Measurements from ENCODE around the gene IP6K2. TPM values are rescaled to one million over a fixed set of nuclear protein-coding genes. Genes with fewer than 3 reads are reported as not detected.

Gene IP6K2
- total RNA-seq, 4 donors from 2014 or later = 16.9 to 31.8 (median 22.0) TPM

DNA sequence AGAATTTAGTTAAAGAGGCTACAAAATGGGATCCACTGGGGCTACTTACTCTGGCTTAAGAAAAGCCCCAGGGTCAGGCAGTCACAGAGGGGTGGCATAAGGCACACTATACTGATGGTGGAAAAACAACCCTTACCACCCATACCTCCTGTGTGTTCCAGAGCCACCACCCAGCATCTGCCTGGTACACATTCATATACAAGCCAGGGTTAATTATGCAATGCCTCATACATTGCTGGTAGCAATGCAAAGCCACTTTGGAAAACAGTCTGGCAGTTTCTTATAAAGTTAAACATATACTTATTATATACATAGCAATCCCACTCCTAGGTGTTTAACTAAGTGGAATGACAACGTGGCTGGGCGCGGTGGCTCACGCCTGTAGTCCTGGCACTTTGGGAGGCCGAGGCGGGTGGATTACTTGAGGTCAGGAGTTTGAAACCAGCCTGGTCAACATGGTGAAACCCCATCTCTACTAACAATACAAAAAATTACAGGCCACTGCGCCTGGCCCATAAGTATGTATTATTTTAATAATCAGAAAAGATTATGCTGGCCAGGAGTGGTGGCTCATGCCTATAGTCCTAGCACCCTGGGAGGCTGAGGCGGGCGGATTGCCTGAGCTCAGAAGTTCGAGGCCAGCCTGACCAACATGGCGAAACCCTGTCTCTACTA lies 16.2 kb downstream of the IP6K2 start:
- H3K36me3 ChIP-seq = no peaks in the 10 kb centered on the region
- in situ Hi-C loops (cut with MboI; ENCODE audit: low sequenced_read_pairs in 4 of 4) = no loop called here
- no peak for TF ChIP-seq POLR2A (IDR thresholded peaks at IDR 0.05)
- TF ChIP-seq CTCF (IDR thresholded peaks at IDR 0.05 in 4 of 5, conservative IDR thresholded peaks at IDR 0.05 in 1 of 5) = no peak
- ATAC-seq = no peak
- no peaks in the 10 kb centered on the region for H3K9me3 ChIP-seq
- intact Hi-C loops (cut with DNase I; ENCODE audit: low total_unique reads) = no loop called here
- no peak overlapping the region for H3K4me3 ChIP-seq
- H3K27me3 ChIP-seq = no peaks in the 10 kb centered on the region
- DNase-seq = no peak
- no peak overlapping the region for H3K27ac ChIP-seq
- H3K4me1 ChIP-seq = peaks cover 9% of the 10 kb centered on the region in 2 donors

DNA sequence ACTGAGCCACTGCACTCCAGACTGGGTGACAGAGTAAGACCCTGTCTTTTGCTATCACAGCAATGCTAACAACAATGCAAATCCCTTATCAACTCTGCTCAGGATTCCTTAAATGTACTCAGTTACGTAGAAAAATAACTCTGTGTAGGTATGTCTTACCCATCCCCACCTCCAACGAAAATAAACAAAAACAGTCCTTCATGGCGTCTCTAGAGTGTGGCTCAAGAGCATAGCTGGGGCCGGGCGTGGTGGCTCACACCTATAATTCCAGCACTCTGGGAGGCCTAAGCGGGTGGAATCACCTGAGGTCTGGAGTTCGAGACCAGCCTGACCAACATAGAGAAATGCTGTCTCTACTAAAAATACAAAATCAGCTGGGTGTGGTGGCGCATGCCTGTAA lies 18.1 kb downstream of the IP6K2 start:
- Histone ChIP-seq H3K36me3 (peaks cover 0 to 14% of the 10 kb centered on the region in 2 donors), H3K27ac (no peak overlapping the region), H3K4me3 (no peak overlapping the region), H3K9me3 (no peaks in the 10 kb centered on the region), H3K27me3 (no peaks in the 10 kb centered on the region), H3K4me1 (peaks cover 7 to 9% of the 10 kb centered on the region in 2 donors)
- DNase-seq (no peak), ATAC-seq (no peak)
- in situ Hi-C loops (cut with MboI; ENCODE audit: low sequenced_read_pairs in 4 of 4) (no loop called here), intact Hi-C loops (cut with DNase I; ENCODE audit: low total_unique reads) (no loop called here)
- TF ChIP-seq CTCF (IDR thresholded peaks at IDR 0.05 in 4 of 5, conservative IDR thresholded peaks at IDR 0.05 in 1 of 5) (no peak), POLR2A (IDR thresholded peaks at IDR 0.05) (no peak)

DNA sequence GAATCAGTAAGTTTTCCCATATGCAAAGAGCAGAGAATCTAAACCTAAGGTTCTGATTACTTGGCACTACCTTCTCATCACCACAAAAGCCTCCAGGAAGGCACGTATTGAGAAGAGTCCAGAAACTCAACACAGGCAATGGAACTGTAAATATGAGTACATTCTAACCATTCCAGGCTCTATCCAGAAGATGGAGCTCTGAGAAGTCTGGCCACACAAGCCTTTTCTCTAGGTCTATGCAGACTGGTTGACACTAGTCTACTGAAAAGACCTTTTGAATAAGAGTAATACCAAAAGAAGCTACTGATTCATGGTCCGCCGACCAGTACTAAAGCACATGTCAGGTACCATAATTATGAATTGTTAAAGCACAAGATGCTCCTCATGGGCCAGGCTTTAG lies 19.1 kb downstream of the IP6K2 start:
- no peaks in the 10 kb centered on the region for H3K27me3 ChIP-seq
- H3K9me3 ChIP-seq = no peaks in the 10 kb centered on the region
- DNase-seq (no peak), ATAC-seq (no peak)
- intact Hi-C loops (cut with DNase I; ENCODE audit: low total_unique reads) (no loop called here), in situ Hi-C loops (cut with MboI; ENCODE audit: low sequenced_read_pairs in 4 of 4) (no loop called here)
- H3K27ac ChIP-seq = no peak overlapping the region
- no peak overlapping the region for H3K4me3 ChIP-seq
- peaks cover 5 to 6% of the 10 kb centered on the region in 2 donors for H3K4me1 ChIP-seq
- peaks cover 0 to 23% of the 10 kb centered on the region in 2 donors for H3K36me3 ChIP-seq
- TF ChIP-seq POLR2A (IDR thresholded peaks at IDR 0.05) (no peak), CTCF (IDR thresholded peaks at IDR 0.05 in 4 of 5, conservative IDR thresholded peaks at IDR 0.05 in 1 of 5) (no peak)

GRCh38 chr3:48696601-48697000 lies 20.4 kb downstream of the IP6K2 start:
- in situ Hi-C loops (cut with MboI; ENCODE audit: low sequenced_read_pairs in 4 of 4) (no loop called here), intact Hi-C loops (cut with DNase I; ENCODE audit: low total_unique reads) (no loop called here)
- H3K4me1 ChIP-seq = peaks cover 5 to 6% of the 10 kb centered on the region in 2 donors
- no peaks in the 10 kb centered on the region for H3K9me3 ChIP-seq
- no peak overlapping the region for H3K4me3 ChIP-seq
- peaks cover 0 to 37% of the 10 kb centered on the region in 2 donors for H3K36me3 ChIP-seq
- DNase-seq (no peak), ATAC-seq (no peak)
- TF ChIP-seq POLR2A (IDR thresholded peaks at IDR 0.05) (no peak), CTCF (IDR thresholded peaks at IDR 0.05 in 4 of 5, conservative IDR thresholded peaks at IDR 0.05 in 1 of 5) (no peak)
- H3K27me3 ChIP-seq = no peaks in the 10 kb centered on the region
- H3K27ac ChIP-seq = peak overlapping the region in 1 of 4 donors; percentile 11

DNA sequence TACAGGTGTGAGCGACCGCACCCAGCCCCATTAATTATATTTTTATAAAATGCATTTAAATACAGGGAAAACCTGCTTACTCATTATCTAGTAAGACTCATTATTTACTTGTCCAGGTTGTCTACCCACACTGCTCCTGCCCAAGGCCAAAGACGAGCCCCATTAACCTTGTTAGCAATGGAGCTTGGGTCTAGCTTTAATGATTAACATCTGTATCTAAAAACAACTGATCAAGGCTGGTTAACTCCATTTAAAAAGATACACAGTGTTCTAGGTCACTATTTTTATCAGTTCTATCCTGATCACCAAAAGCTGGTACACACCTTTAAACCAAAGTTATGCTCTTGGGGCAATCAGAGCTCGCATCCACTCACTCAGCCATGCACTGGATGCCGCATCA lies 20.9 kb downstream of the IP6K2 start:
- no peak for ATAC-seq
- no peaks in the 10 kb centered on the region for H3K27me3 ChIP-seq
- peaks cover 0 to 41% of the 10 kb centered on the region in 2 donors for H3K36me3 ChIP-seq
- H3K27ac ChIP-seq = peak overlapping the region in 3 of 4 donors; percentile 11 to 69 (median 29)
- intact Hi-C loops (cut with DNase I; ENCODE audit: low total_unique reads) = no loop called here
- no peak for DNase-seq
- TF ChIP-seq POLR2A (IDR thresholded peaks at IDR 0.05) (no peak), CTCF (IDR thresholded peaks at IDR 0.05 in 4 of 5, conservative IDR thresholded peaks at IDR 0.05 in 1 of 5) (no peak)
- H3K9me3 ChIP-seq = no peaks in the 10 kb centered on the region
- H3K4me1 ChIP-seq = peaks cover 5 to 6% of the 10 kb centered on the region in 2 donors
- in situ Hi-C loops (cut with MboI; ENCODE audit: low sequenced_read_pairs in 4 of 4) = no loop called here
- H3K4me3 ChIP-seq = no peak overlapping the region
